ENCODE results near the gene PLK2. TPM values are rescaled to one million over a fixed set of nuclear protein-coding genes. Genes with fewer than 3 reads are reported as not detected.

Gene PLK2
- total RNA-seq, 1 experiment from 2014 or later: 31.9 TPM

- no peaks in the 10 kb centered on the region for H3K27me3 Mint-ChIP-seq (ENCODE audit: insufficient read depth, unreplicated experiment)
Observed at GRCh38 chr5:58466939-58467338, 7.1 kb upstream of the PLK2 start.

GRCh38 chr5:58462623-58463230 is 2.8 kb upstream of the PLK2 start:
- Mint-ChIP-seq H3K36me3 (ENCODE audit: insufficient read depth, unreplicated experiment) (peaks cover 27% of the 10 kb centered on the region), H3K27ac (ENCODE audit: unreplicated experiment) (no peak overlapping the region), H3K27me3 (ENCODE audit: insufficient read depth, unreplicated experiment) (no peaks in the 10 kb centered on the region), H3K4me3 (ENCODE audit: unreplicated experiment) (peak overlapping the region; percentile 56), H3K4me1 (ENCODE audit: low read depth, unreplicated experiment) (peaks cover 24% of the 10 kb centered on the region), H3K9me3 (ENCODE audit: unreplicated experiment) (no peaks in the 10 kb centered on the region)
- ChIA-PET CTCF (interaction anchor here (0.7 to 3.2 kb wide), 4 partner anchors 575 to 1165 kb away, joined by 3 to 33 read pairs (median 4); no protein-coding TSS in a partner anchor), POLR2A (no interaction called here)
- peak; percentile 43 to 45 for TF ChIP-seq CTCF (IDR thresholded peaks at IDR 0.05; ENCODE audit: insufficient read depth in 1 of 2, low read depth in 1 of 2, low read length in 1 of 2, severe bottlenecking in 1 of 2, unreplicated experiment in 1 of 2)
- intact Hi-C loops (cut with micrococcal nuclease; ENCODE audit: unreplicated experiment): loop anchor here (1.0 to 10.0 kb wide), 8 partner anchors 120 to 1558 kb away; partner anchors contain the start of gene SETD9
- no TSS peak for BruUV-seq (replicated peaks)
- Histone ChIP-seq H3K4me3 (ENCODE audit: low read depth, low read length) (no peak overlapping the region), H3K27me3 (replicated peaks; ENCODE audit: control insufficient read depth, insufficient read depth, low read length) (no peaks in the 10 kb centered on the region), H3K9me3 (no peaks in the 10 kb centered on the region), H3K4me1 (peaks cover 17% of the 10 kb centered on the region), H3K36me3 (ENCODE audit: control insufficient read depth, insufficient read depth, low read length) (no peaks in the 10 kb centered on the region)
- DNase-seq: peak in 1 of 2 experiments; percentile 67

More at GRCh38 chr5:58466939-58467338, 7.1 kb upstream of the PLK2 start:
- intact Hi-C loops (cut with micrococcal nuclease; ENCODE audit: unreplicated experiment): loop anchor here (10.0 kb wide), 2 partner anchors 232 to 1562 kb away; partner anchors contain the start of gene SETD9
- H3K4me1 ChIP-seq: peaks cover 8% of the 10 kb centered on the region; the same call in 1 of the 2 replicates
- no peak for TF ChIP-seq CTCF (IDR thresholded peaks at IDR 0.05; ENCODE audit: insufficient read depth in 1 of 2, low read depth in 1 of 2, low read length in 1 of 2, severe bottlenecking in 1 of 2, unreplicated experiment in 1 of 2)
- H3K9me3 Mint-ChIP-seq (ENCODE audit: unreplicated experiment): no peaks in the 10 kb centered on the region
- no peak overlapping the region for H3K27ac Mint-ChIP-seq (ENCODE audit: unreplicated experiment)
- ChIA-PET CTCF (no interaction called here), POLR2A (no interaction called here)
- no peak overlapping the region for H3K4me3 ChIP-seq (ENCODE audit: low read depth, low read length)
- H3K36me3 Mint-ChIP-seq (ENCODE audit: insufficient read depth, unreplicated experiment): no peaks in the 10 kb centered on the region
- BruUV-seq (replicated peaks): no TSS peak
- no peaks in the 10 kb centered on the region for H3K36me3 ChIP-seq (ENCODE audit: control insufficient read depth, insufficient read depth, low read length)
- no peak overlapping the region for H3K4me3 Mint-ChIP-seq (ENCODE audit: unreplicated experiment)
- no peaks in the 10 kb centered on the region for H3K27me3 ChIP-seq (replicated peaks; ENCODE audit: control insufficient read depth, insufficient read depth, low read length)
- peaks cover 6% of the 10 kb centered on the region for H3K4me1 Mint-ChIP-seq (ENCODE audit: low read depth, unreplicated experiment)
- H3K9me3 ChIP-seq: no peaks in the 10 kb centered on the region
- peak; percentile 17 to 51 for DNase-seq

GRCh38 chr5:58462154-58462553 is 2.3 kb upstream of the PLK2 start:
- POLR2A ChIA-PET: no interaction called here
- no peaks in the 10 kb centered on the region for H3K9me3 Mint-ChIP-seq (ENCODE audit: unreplicated experiment)
- Histone ChIP-seq H3K36me3 (ENCODE audit: control insufficient read depth, insufficient read depth, low read length) (no peaks in the 10 kb centered on the region), H3K4me3 (ENCODE audit: low read depth, low read length) (no peak overlapping the region), H3K4me1 (peaks cover 17% of the 10 kb centered on the region), H3K9me3 (no peaks in the 10 kb centered on the region), H3K27me3 (replicated peaks; ENCODE audit: control insufficient read depth, insufficient read depth, low read length) (no peaks in the 10 kb centered on the region)
- no TSS peak for BruUV-seq (replicated peaks)
- H3K36me3 Mint-ChIP-seq (ENCODE audit: insufficient read depth, unreplicated experiment): peaks cover 31% of the 10 kb centered on the region
- H3K4me1 Mint-ChIP-seq (ENCODE audit: low read depth, unreplicated experiment): peaks cover 24% of the 10 kb centered on the region
- peak; percentile 70 to 76 for DNase-seq
- H3K27me3 Mint-ChIP-seq (ENCODE audit: insufficient read depth, unreplicated experiment): no peaks in the 10 kb centered on the region
- H3K27ac Mint-ChIP-seq (ENCODE audit: unreplicated experiment): no peak overlapping the region
- intact Hi-C loops (cut with micrococcal nuclease; ENCODE audit: unreplicated experiment): loop anchor here (1.0 to 10.0 kb wide), 8 partner anchors 120 to 1557 kb away; partner anchors contain the start of gene SETD9
- CTCF ChIA-PET: interaction anchor here (1.0 to 3.2 kb wide), 3 partner anchors 574 to 812 kb away, joined by 3 to 33 read pairs (median 32); no protein-coding TSS in a partner anchor
- H3K4me3 Mint-ChIP-seq (ENCODE audit: unreplicated experiment): peak overlapping the region; percentile 56
- TF ChIP-seq CTCF (IDR thresholded peaks at IDR 0.05; ENCODE audit: insufficient read depth in 1 of 2, low read depth in 1 of 2, low read length in 1 of 2, severe bottlenecking in 1 of 2, unreplicated experiment in 1 of 2): no peak

Measured in Caco-2 (cell line).